Measurements from ENCODE around the gene CREB1. TPM values are rescaled to one million over a fixed set of nuclear protein-coding genes. Genes with fewer than 3 reads are reported as not detected.
A peak's percentile ranks its signal among the peaks of the same experiment; 100 is the strongest.

Gene CREB1
- 45.1 and 48.5 TPM in 2 replicates for polyA plus RNA-seq (2013)

- no CpG with 5 or more reads among the region's 92 CpGs for WGBS (ENCODE audit: extremely low coverage, insufficient coverage, insufficient read length)
- DNase-seq, result peak; percentile 98 to 100
- H3K4ac ChIP-seq (ENCODE audit: low read depth, low read length), result peak within 1 kb of the TSS; percentile 95
- H3K9ac ChIP-seq (ENCODE audit: low read length), result peak within 1 kb of the TSS; percentile 90
- no peaks in the 10 kb centered on the region for H3K27me3 ChIP-seq (ENCODE audit: insufficient read depth, low read length)
- no peaks in the 10 kb centered on the region for H3K9me3 ChIP-seq (ENCODE audit: insufficient read depth, low read depth, low read length)
- H3K14ac ChIP-seq (ENCODE audit: low read length), result peak within 1 kb of the TSS; percentile 99
- H2BK12ac ChIP-seq (ENCODE audit: low read length), result no peak within 1 kb of the TSS
- H4K12ac ChIP-seq (ENCODE audit: low read depth, low read length), result peak within 1 kb of the TSS; percentile 86
- peaks cover 0 to 6% of the 10 kb centered on the region in 2 experiments for H3K4me1 ChIP-seq (ENCODE audit: control insufficient read depth in 1 of 2, insufficient read depth in 2 of 2, low read length in 2 of 2)
- H3K36me3 ChIP-seq (ENCODE audit: control insufficient read depth in 1 of 2, insufficient read depth in 2 of 2, low read length in 2 of 2), result no peaks in the 10 kb centered on the region
- peak within 1 kb of the TSS; percentile 76 for H3K4me2 ChIP-seq (ENCODE audit: low read length)
- peaks cover 14% of the 10 kb centered on the region for H3K79me1 ChIP-seq (ENCODE audit: low read length)
- H2AK5ac ChIP-seq (ENCODE audit: low read length), result peak within 1 kb of the TSS; percentile 74
- peak within 1 kb of the TSS; percentile 90 for H2BK5ac ChIP-seq (ENCODE audit: low read depth, low read length, poor library complexity)
- peak within 1 kb of the TSS; percentile 90 for H3K4me3 ChIP-seq (ENCODE audit: low read depth, low read length)
- peak within 1 kb of the TSS; percentile 96 for H2AFZ ChIP-seq (ENCODE audit: insufficient read depth, low read length, poor library complexity)
- peak within 1 kb of the TSS; percentile 95 for H3K18ac ChIP-seq (ENCODE audit: low read length)
- peaks cover 17% of the 10 kb centered on the region for H3K79me2 ChIP-seq (ENCODE audit: control insufficient read depth, insufficient read depth, low read length, poor library complexity)
- H4K8ac ChIP-seq (ENCODE audit: low read depth, low read length), result peak within 1 kb of the TSS; percentile 93
- peak within 1 kb of the TSS; percentile 92 for H2BK120ac ChIP-seq (ENCODE audit: insufficient read depth, low read length, poor library complexity)
- H4K91ac ChIP-seq (ENCODE audit: low read depth, low read length), result peak within 1 kb of the TSS; percentile 94
- peak within 1 kb of the TSS; percentile 95 for H3K27ac ChIP-seq (ENCODE audit: low read depth, low read length)
- no peak within 1 kb of the TSS for H3K23ac ChIP-seq (ENCODE audit: low read length)
These were observed at the start of gene CREB1 for GRCh38 chr2:207529330-207530159. TSS of gene CREB1 (plus strand) at chr2:207529962. CDS start at chr2:207555636, 25,674 bp downstream.

GRCh38 chr2:207480521-207481040 is 49.2 kb upstream of the CREB1 start:
- H3K79me2 ChIP-seq (ENCODE audit: control insufficient read depth, insufficient read depth, low read length, poor library complexity), result no peaks in the 10 kb centered on the region
- no peak overlapping the region for H4K91ac ChIP-seq (ENCODE audit: low read depth, low read length)
- H3K4ac ChIP-seq (ENCODE audit: low read depth, low read length), result no peak overlapping the region
- no peak overlapping the region for H4K12ac ChIP-seq (ENCODE audit: low read depth, low read length)
- H3K23ac ChIP-seq (ENCODE audit: low read length), result no peak overlapping the region
- no peak overlapping the region for H2AFZ ChIP-seq (ENCODE audit: insufficient read depth, low read length, poor library complexity)
- H2BK12ac ChIP-seq (ENCODE audit: low read length), result no peak overlapping the region
- H3K36me3 ChIP-seq (ENCODE audit: control insufficient read depth in 1 of 2, insufficient read depth in 2 of 2, low read length in 2 of 2), result no peaks in the 10 kb centered on the region
- H3K27me3 ChIP-seq (ENCODE audit: insufficient read depth, low read length), result no peaks in the 10 kb centered on the region
- no peak overlapping the region for H3K4me2 ChIP-seq (ENCODE audit: low read length)
- H2BK5ac ChIP-seq (ENCODE audit: low read depth, low read length, poor library complexity), result no peak overlapping the region
- H2BK120ac ChIP-seq (ENCODE audit: insufficient read depth, low read length, poor library complexity), result no peak overlapping the region
- H3K18ac ChIP-seq (ENCODE audit: low read length), result no peak overlapping the region
- no peak overlapping the region for H3K14ac ChIP-seq (ENCODE audit: low read length)
- no peak for DNase-seq
- H4K8ac ChIP-seq (ENCODE audit: low read depth, low read length), result no peak overlapping the region
- H3K4me1 ChIP-seq (ENCODE audit: control insufficient read depth in 1 of 2, insufficient read depth in 2 of 2, low read length in 2 of 2), result peaks cover 0 to 4% of the 10 kb centered on the region in 2 experiments
- no peak overlapping the region for H3K9ac ChIP-seq (ENCODE audit: low read length)
- H3K79me1 ChIP-seq (ENCODE audit: low read length), result no peaks in the 10 kb centered on the region
- no peak overlapping the region for H3K27ac ChIP-seq (ENCODE audit: low read depth, low read length)
- H2AK5ac ChIP-seq (ENCODE audit: low read length), result no peak overlapping the region
- no CpG with 5 or more reads among the region's 4 CpGs for WGBS (ENCODE audit: extremely low coverage, insufficient coverage, insufficient read length)
- H3K4me3 ChIP-seq (ENCODE audit: low read depth, low read length), result no peak overlapping the region
- H3K9me3 ChIP-seq (ENCODE audit: insufficient read depth, low read depth, low read length), result no peaks in the 10 kb centered on the region

- Histone ChIP-seq H3K36me3 (ENCODE audit: control insufficient read depth in 1 of 2, insufficient read depth in 2 of 2, low read length in 2 of 2) (no peaks in the 10 kb centered on the region), H2BK120ac (ENCODE audit: insufficient read depth, low read length, poor library complexity) (no peak overlapping the region), H3K9ac (ENCODE audit: low read length) (no peak overlapping the region), H4K12ac (ENCODE audit: low read depth, low read length) (no peak overlapping the region), H2BK12ac (ENCODE audit: low read length) (no peak overlapping the region), H4K91ac (ENCODE audit: low read depth, low read length) (no peak overlapping the region), H3K27me3 (ENCODE audit: insufficient read depth, low read length) (no peaks in the 10 kb centered on the region), H3K4me2 (ENCODE audit: low read length) (no peak overlapping the region), H3K9me3 (ENCODE audit: insufficient read depth, low read depth, low read length) (no peaks in the 10 kb centered on the region), H4K8ac (ENCODE audit: low read depth, low read length) (no peak overlapping the region), H3K79me1 (ENCODE audit: low read length) (no peaks in the 10 kb centered on the region), H3K23ac (ENCODE audit: low read length) (no peak overlapping the region), H3K27ac (ENCODE audit: low read depth, low read length) (no peak overlapping the region), H2AFZ (ENCODE audit: insufficient read depth, low read length, poor library complexity) (no peak overlapping the region), H3K79me2 (ENCODE audit: control insufficient read depth, insufficient read depth, low read length, poor library complexity) (no peaks in the 10 kb centered on the region), H3K4me3 (ENCODE audit: low read depth, low read length) (no peak overlapping the region), H3K18ac (ENCODE audit: low read length) (no peak overlapping the region), H2AK5ac (ENCODE audit: low read length) (no peak overlapping the region), H2BK5ac (ENCODE audit: low read depth, low read length, poor library complexity) (no peak overlapping the region), H3K14ac (ENCODE audit: low read length) (no peak overlapping the region), H3K4ac (ENCODE audit: low read depth, low read length) (no peak overlapping the region), H3K4me1 (ENCODE audit: control insufficient read depth in 1 of 2, insufficient read depth in 2 of 2, low read length in 2 of 2) (peaks cover 0 to 4% of the 10 kb centered on the region in 2 experiments)
- no CpG with 5 or more reads among the region's 3 CpGs for WGBS (ENCODE audit: extremely low coverage, insufficient coverage, insufficient read length)
- no peak for DNase-seq
These were observed 47.8 kb upstream of the CREB1 start for GRCh38 chr2:207481924-207482323.

GRCh38 chr2:207482630-207483029 is 47.1 kb upstream of the CREB1 start:
- no peak overlapping the region for H2AK5ac ChIP-seq (ENCODE audit: low read length)
- no peaks in the 10 kb centered on the region for H3K36me3 ChIP-seq (ENCODE audit: control insufficient read depth in 1 of 2, insufficient read depth in 2 of 2, low read length in 2 of 2)
- H4K8ac ChIP-seq (ENCODE audit: low read depth, low read length), result no peak overlapping the region
- no peak overlapping the region for H3K4me2 ChIP-seq (ENCODE audit: low read length)
- no peak overlapping the region for H2AFZ ChIP-seq (ENCODE audit: insufficient read depth, low read length, poor library complexity)
- H3K4ac ChIP-seq (ENCODE audit: low read depth, low read length), result no peak overlapping the region
- DNase-seq, result no peak
- H3K27me3 ChIP-seq (ENCODE audit: insufficient read depth, low read length), result no peaks in the 10 kb centered on the region
- H4K91ac ChIP-seq (ENCODE audit: low read depth, low read length), result no peak overlapping the region
- no peak overlapping the region for H2BK12ac ChIP-seq (ENCODE audit: low read length)
- peaks cover under 1 to 5% of the 10 kb centered on the region in 2 experiments for H3K4me1 ChIP-seq (ENCODE audit: control insufficient read depth in 1 of 2, insufficient read depth in 2 of 2, low read length in 2 of 2)
- no peak overlapping the region for H4K12ac ChIP-seq (ENCODE audit: low read depth, low read length)
- no peak overlapping the region for H3K4me3 ChIP-seq (ENCODE audit: low read depth, low read length)
- H3K79me2 ChIP-seq (ENCODE audit: control insufficient read depth, insufficient read depth, low read length, poor library complexity), result no peaks in the 10 kb centered on the region
- H3K18ac ChIP-seq (ENCODE audit: low read length), result no peak overlapping the region
- H3K14ac ChIP-seq (ENCODE audit: low read length), result no peak overlapping the region
- H3K27ac ChIP-seq (ENCODE audit: low read depth, low read length), result no peak overlapping the region
- no peak overlapping the region for H2BK120ac ChIP-seq (ENCODE audit: insufficient read depth, low read length, poor library complexity)
- no peak overlapping the region for H2BK5ac ChIP-seq (ENCODE audit: low read depth, low read length, poor library complexity)
- no peak overlapping the region for H3K23ac ChIP-seq (ENCODE audit: low read length)
- WGBS (ENCODE audit: extremely low coverage, insufficient coverage, insufficient read length), result no CpG with 5 or more reads among the region's 3 CpGs
- no peak overlapping the region for H3K9ac ChIP-seq (ENCODE audit: low read length)
- H3K9me3 ChIP-seq (ENCODE audit: insufficient read depth, low read depth, low read length), result no peaks in the 10 kb centered on the region
- no peaks in the 10 kb centered on the region for H3K79me1 ChIP-seq (ENCODE audit: low read length)
